H1 (cell line): ENCODE measurements around the gene CNDP1. TPM values are rescaled to one million over a fixed set of nuclear protein-coding genes. Genes with fewer than 3 reads are reported as not detected.

Experiments
- CTBP2 ChIP-seq: IDR thresholded peaks from 2 replicates; pipeline ENCODE4 v1.7.0; 2011; ENCODE audit warnings: borderline replicate concordance, mild to moderate bottlenecking, moderate library complexity, mixed read lengths, low read length; ENCODE audit not compliant: insufficient read depth, insufficient read length
- KDM1A ChIP-seq: fragments of 200-600, 300-600 bp; sonication (generic); IDR thresholded peaks from 2 replicates; pipeline ENCODE4 v1.7.1; 2016; ENCODE audit warnings: mild to moderate bottlenecking, low read length, borderline replicate concordance
- KDM5A ChIP-seq: fragments of 200-600 bp; IDR thresholded peaks from 2 replicates; pipeline ENCODE4 v1.7.1; 2012; ENCODE audit warnings: mild to moderate bottlenecking, low read length, inconsistent platforms, mixed read lengths
- RFX5 ChIP-seq: IDR thresholded peaks from 2 replicates; pipeline ENCODE4 v1.6.1; 2011; ENCODE audit warnings: low read depth, low read length, improper control_type of control experiment, borderline replicate concordance
- SIN3A ChIP-seq, 2 experiments: IDR thresholded peaks in 1 of 2; conservative IDR thresholded peaks in 1 of 2; 2 replicates each; pipeline ENCODE4 v1.6.1; 2011 to 2012; ENCODE audit warnings: low read length in 2 of 2, improper control_type of control experiment in 1 of 2, low read depth in 1 of 2, mild to moderate bottlenecking in 1 of 2
- USF2 ChIP-seq: IDR thresholded peaks from 2 replicates; pipeline ENCODE4 v1.6.1; 2011; ENCODE audit warnings: low read length, improper control_type of control experiment
- ZNF274 ChIP-seq: IDR thresholded peaks from 2 replicates; pipeline ENCODE4 v1.7.0; 2012; ENCODE audit warnings: low read length, borderline replicate concordance; ENCODE audit errors: extremely low read depth
- polyA plus RNA-seq, 7 experiments: library from polyadenylated mRNA; depleted of rRNA in 3 of 7; stranded (reverse) in 5 of 7; unstranded in 2 of 7; fragments of >200 nt in 5 of 7; fragments of 200-250 nt in 2 of 7; gene quantifications; 1 replicate in 5 of 7; 2 replicates in 1 of 7; 4 replicates in 1 of 7; pipeline versions ENCODE4 v1.2.1 to v1.2.3, GENCODE V29; 2011 to 2013; ENCODE audit warnings: missing spikeins in 2 of 7, mixed read lengths in 2 of 7
- total RNA-seq: library from RNA; stranded (reverse); fragmentation: NEBNext Ultra II Directional; extraction: Animal tissue kit (Norgen Biotek cat#: 25700); gene quantifications from 2 replicates; pipeline ENCODE4 v1.2.1, GENCODE V29; 2021

Gene CNDP1
- total and polyA plus RNA-seq, 2 of the 8 experiments (the other 6 are each of a cell fraction or from before 2014, with no cell fraction given): 0.09 TPM; not detected in 1

- TF ChIP-seq USF2: no peak
- TF ChIP-seq CTBP2: no peak
- no peak for TF ChIP-seq ZNF274
- no peak for TF ChIP-seq SIN3A (conservative IDR thresholded peaks at IDR 0.05 in 1 of 2, IDR thresholded peaks at IDR 0.05 in 1 of 2; ENCODE audit: low read depth in 1 of 2, low read length in 2 of 2)
- no peak for TF ChIP-seq KDM5A
- no peak for TF ChIP-seq RFX5
- TF ChIP-seq KDM1A: no peak
These were observed 25.9 kb upstream of the CNDP1 start (continued) for GRCh38 chr18:74508366-74508765.
